Panc1 (cell line): ENCODE data around the gene CAPN9. TPM values are rescaled to one million over a fixed set of nuclear protein-coding genes. Genes with fewer than 3 reads are reported as not detected.

Source experiments
- ATAC-seq: fragments of 200-7000 bp; cut with Tn5 transposase; 2 replicates; pipeline ENCODE4 v1.9.1; 2020; ENCODE audit warnings: mild to moderate bottlenecking, moderate library complexity
- BruUV-seq: library from RNA; stranded (reverse); fragments of 400-500 nt; replicated peaks from 2 replicates; lab custom pipeline; 2021; lab: Mats Ljungman, UMichigan
- CTCF ChIA-PET: fragments of 300-600 bp; sonication (Branson Sonifier 250); formaldehyde crosslinking; loops from one replicate; lab custom pipeline; 2022; ENCODE audit warnings: antibody characterized with exemption; lab: Charles Lee
- POLR2A ChIA-PET: fragments of 300-600 bp; sonication (Branson Sonifier 250); formaldehyde crosslinking; loops from one replicate; lab custom pipeline; 2022; ENCODE audit warnings: antibody characterized with exemption; lab: Charles Lee
- DNase-seq: peaks from one replicate; pipeline ENCODE4 v3.0.0-alpha.2; 2010; ENCODE audit warnings: low read depth, low spot score
- H3K27ac ChIP-seq: 2 replicates; pipeline ENCODE4 v1.5.1; 2011; ENCODE audit warnings: mild to moderate bottlenecking, low read length, inconsistent platforms
- H3K27me3 ChIP-seq: fragments of 200-500 bp; sonication (Bioruptor generic); 2 replicates; pipeline ENCODE4 v1.6.0; 2014; ENCODE audit warnings: low read length, inconsistent platforms; ENCODE audit not compliant: control insufficient read depth, insufficient read depth
- H3K36me3 ChIP-seq: fragments of 200-500 bp; sonication (Bioruptor generic); 2 replicates; pipeline ENCODE4 v1.5.1; 2014; ENCODE audit warnings: inconsistent platforms, mild to moderate bottlenecking, low read length, moderate library complexity; ENCODE audit not compliant: control insufficient read depth, insufficient read depth
- H3K4me1 ChIP-seq: 2 replicates; pipeline ENCODE4 v1.5.1; 2011; ENCODE audit warnings: inconsistent platforms, mild to moderate bottlenecking, low read length, moderate library complexity; ENCODE audit not compliant: control insufficient read depth, insufficient read depth
- H3K4me3 ChIP-seq, 2 experiments: 2 replicates each; pipeline ENCODE4 v1.5.1; 2011 to 2012; ENCODE audit warnings: low read depth in 2 of 2, low read length in 2 of 2, mild to moderate bottlenecking in 2 of 2, inconsistent platforms in 1 of 2, moderate library complexity in 1 of 2
- H3K9me3 ChIP-seq: fragments of 200-500 bp; sonication (Bioruptor generic); 2 replicates; pipeline ENCODE4 v1.5.1; 2014; ENCODE audit warnings: low read depth, mild to moderate bottlenecking, inconsistent platforms, low read length, moderate library complexity; ENCODE audit not compliant: control insufficient read depth, insufficient read depth
- POLR2AphosphoS5 ChIP-seq: IDR thresholded peaks from 2 replicates; pipeline ENCODE4 v1.6.1; 2012; ENCODE audit warnings: mild to moderate bottlenecking, low read depth, low read length, moderate library complexity
- SIN3A ChIP-seq: IDR thresholded peaks from 2 replicates; pipeline ENCODE4 v1.6.1; 2012; ENCODE audit warnings: low read depth, mild to moderate bottlenecking, low read length, moderate library complexity, borderline replicate concordance; ENCODE audit not compliant: insufficient read depth
- TCF7L2 ChIP-seq: IDR thresholded peaks from 2 replicates; pipeline ENCODE4 v1.6.1; 2011; ENCODE audit warnings: mild to moderate bottlenecking, low read depth, low read length, inconsistent platforms
- in situ Hi-C: cut with HindIII; loops from 2 replicates; pipeline ENCODE4 v1.10.0; 2016; ENCODE audit warnings: low sequenced_read_pairs, low pct_unique_long_range_greater_than_20kb
- intact Hi-C: fragments of 100-400 bp; cut with micrococcal nuclease; formaldehyde crosslinking; loops from one replicate; pipeline ENCODE4 v1.10.0; 2022; ENCODE audit not compliant: unreplicated experiment
- total RNA-seq: library from RNA; stranded (reverse); gene quantifications from one replicate; pipeline ENCODE4 v1.2.1, GENCODE V29; 2021; ENCODE audit not compliant: unreplicated experiment
- TF ChIP-seq, protein P1 (sequence below): fragments of 450-650 bp; IDR thresholded peaks from 2 replicates; pipeline ENCODE4 v1.5.1; 2017; ENCODE audit warnings: mild to moderate bottlenecking
- TF ChIP-seq, protein P2 (sequence below), 2 experiments: IDR thresholded peaks; 2 replicates each; pipeline ENCODE4 v1.6.1; 2011 to 2012; ENCODE audit warnings: low read depth in 2 of 2, control low read depth in 1 of 2, low read length in 1 of 2, mild to moderate bottlenecking in 1 of 2, moderate library complexity in 1 of 2; ENCODE audit not compliant: insufficient read depth in 1 of 2

The CAPN9 gene
- total RNA-seq, 1 experiment from 2014 or later = not detected

DNA sequence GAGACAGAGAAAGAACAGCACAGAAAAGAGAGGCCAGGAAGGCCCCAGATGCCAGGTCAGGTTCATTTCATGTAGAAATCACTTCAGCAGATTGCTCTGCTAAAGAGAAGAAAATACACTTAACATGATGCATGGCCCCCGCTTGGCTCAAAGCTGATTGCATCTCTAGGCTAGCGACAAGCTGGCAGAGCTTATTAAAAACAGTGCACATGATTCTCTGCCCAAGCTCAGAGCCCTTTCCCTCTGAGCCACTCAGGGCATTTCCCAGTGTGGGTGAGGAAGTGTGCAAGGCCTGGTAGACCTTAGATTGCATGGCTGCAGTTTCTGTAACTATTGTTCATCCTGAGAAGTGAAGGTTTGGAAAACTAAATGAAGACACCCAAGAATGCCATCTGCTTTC lies 3.3 kb upstream of the CAPN9 start:
- peaks cover 3% of the 10 kb centered on the region; the same call in 1 of the 2 replicates for H3K27me3 ChIP-seq
- CTCF ChIA-PET = interaction anchor here (0.6 kb wide), 1 partner anchor 24 kb away, joined by 5 read pairs; no protein-coding TSS in a partner anchor

DNA sequence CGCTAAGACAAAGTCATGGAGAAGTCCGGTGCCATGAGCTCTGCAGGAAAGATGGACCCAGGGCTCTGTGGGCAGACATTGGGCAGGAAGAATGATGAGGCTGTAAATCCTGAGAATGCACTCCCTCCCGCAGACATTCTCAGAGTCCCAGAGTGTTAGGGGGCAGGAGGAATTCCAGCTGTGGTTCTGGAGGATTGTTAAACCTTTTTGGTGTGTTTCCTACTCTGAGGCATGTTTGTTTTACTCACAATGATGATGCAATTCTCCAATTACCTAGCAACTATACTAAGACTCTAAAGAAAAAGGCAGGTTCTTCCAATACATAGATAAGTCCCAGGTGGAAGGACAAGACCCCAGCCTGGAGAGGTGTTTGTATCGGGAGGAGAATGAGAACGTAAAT lies 2.8 kb upstream of the CAPN9 start:
- no TSS peak for BruUV-seq
- Histone ChIP-seq H3K27ac (no peak overlapping the region), H3K27me3 (peaks cover 3% of the 10 kb centered on the region; the same call in 1 of the 2 replicates), H3K9me3 (no peaks in the 10 kb centered on the region), H3K4me3 (no peak overlapping the region), H3K4me1 (no peaks in the 10 kb centered on the region), H3K36me3 (no peaks in the 10 kb centered on the region)
- ChIA-PET CTCF (no interaction called here), POLR2A (no interaction called here)
- in situ Hi-C loops (no loop called here), intact Hi-C loops (no loop called here)
- TF ChIP-seq, protein P1, sequence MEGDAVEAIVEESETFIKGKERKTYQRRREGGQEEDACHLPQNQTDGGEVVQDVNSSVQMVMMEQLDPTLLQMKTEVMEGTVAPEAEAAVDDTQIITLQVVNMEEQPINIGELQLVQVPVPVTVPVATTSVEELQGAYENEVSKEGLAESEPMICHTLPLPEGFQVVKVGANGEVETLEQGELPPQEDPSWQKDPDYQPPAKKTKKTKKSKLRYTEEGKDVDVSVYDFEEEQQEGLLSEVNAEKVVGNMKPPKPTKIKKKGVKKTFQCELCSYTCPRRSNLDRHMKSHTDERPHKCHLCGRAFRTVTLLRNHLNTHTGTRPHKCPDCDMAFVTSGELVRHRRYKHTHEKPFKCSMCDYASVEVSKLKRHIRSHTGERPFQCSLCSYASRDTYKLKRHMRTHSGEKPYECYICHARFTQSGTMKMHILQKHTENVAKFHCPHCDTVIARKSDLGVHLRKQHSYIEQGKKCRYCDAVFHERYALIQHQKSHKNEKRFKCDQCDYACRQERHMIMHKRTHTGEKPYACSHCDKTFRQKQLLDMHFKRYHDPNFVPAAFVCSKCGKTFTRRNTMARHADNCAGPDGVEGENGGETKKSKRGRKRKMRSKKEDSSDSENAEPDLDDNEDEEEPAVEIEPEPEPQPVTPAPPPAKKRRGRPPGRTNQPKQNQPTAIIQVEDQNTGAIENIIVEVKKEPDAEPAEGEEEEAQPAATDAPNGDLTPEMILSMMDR = no peak
- no peak for ATAC-seq
- DNase-seq = no peak

More for the DNA sequence above, 3.3 kb upstream of the CAPN9 start:
- Histone ChIP-seq H3K36me3 (no peaks in the 10 kb centered on the region), H3K4me1 (no peaks in the 10 kb centered on the region), H3K9me3 (no peaks in the 10 kb centered on the region), H3K27ac (no peak overlapping the region), H3K4me3 (no peak overlapping the region)
- no TSS peak for BruUV-seq
- no peak for ATAC-seq
- TF ChIP-seq TCF7L2 (no peak), SIN3A (no peak), POLR2AphosphoS5 (no peak)
- TF ChIP-seq, protein P2, sequence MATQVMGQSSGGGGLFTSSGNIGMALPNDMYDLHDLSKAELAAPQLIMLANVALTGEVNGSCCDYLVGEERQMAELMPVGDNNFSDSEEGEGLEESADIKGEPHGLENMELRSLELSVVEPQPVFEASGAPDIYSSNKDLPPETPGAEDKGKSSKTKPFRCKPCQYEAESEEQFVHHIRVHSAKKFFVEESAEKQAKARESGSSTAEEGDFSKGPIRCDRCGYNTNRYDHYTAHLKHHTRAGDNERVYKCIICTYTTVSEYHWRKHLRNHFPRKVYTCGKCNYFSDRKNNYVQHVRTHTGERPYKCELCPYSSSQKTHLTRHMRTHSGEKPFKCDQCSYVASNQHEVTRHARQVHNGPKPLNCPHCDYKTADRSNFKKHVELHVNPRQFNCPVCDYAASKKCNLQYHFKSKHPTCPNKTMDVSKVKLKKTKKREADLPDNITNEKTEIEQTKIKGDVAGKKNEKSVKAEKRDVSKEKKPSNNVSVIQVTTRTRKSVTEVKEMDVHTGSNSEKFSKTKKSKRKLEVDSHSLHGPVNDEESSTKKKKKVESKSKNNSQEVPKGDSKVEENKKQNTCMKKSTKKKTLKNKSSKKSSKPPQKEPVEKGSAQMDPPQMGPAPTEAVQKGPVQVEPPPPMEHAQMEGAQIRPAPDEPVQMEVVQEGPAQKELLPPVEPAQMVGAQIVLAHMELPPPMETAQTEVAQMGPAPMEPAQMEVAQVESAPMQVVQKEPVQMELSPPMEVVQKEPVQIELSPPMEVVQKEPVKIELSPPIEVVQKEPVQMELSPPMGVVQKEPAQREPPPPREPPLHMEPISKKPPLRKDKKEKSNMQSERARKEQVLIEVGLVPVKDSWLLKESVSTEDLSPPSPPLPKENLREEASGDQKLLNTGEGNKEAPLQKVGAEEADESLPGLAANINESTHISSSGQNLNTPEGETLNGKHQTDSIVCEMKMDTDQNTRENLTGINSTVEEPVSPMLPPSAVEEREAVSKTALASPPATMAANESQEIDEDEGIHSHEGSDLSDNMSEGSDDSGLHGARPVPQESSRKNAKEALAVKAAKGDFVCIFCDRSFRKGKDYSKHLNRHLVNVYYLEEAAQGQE (IDR thresholded peaks at IDR 0.05; ENCODE audit: insufficient read depth in 1 of 2, low read depth in 2 of 2, low read length in 1 of 2) = no peak
- TF ChIP-seq, protein P1 = no peak
- POLR2A ChIA-PET = no interaction called here
- intact Hi-C loops (no loop called here), in situ Hi-C loops (no loop called here)
- DNase-seq = no peak
